CD14-positive monocyte (primary cell): Measurements from ENCODE around the gene MYL6B. TPM values are rescaled to one million over a fixed set of nuclear protein-coding genes. Genes with fewer than 3 reads are reported as not detected.
A peak's percentile ranks its signal among the peaks of the same experiment; 100 is the strongest.

Experiments used
- DNase-seq, 3 donors: peaks; one replicate each; pipeline ENCODE4 v3.0.0-alpha.2; 2011 to 2022
- H2AFZ ChIP-seq: 2 replicates; pipeline ENCODE4 v1.6.0; 2012; ENCODE audit warnings: mild to moderate bottlenecking, low read depth, low read length, inconsistent platforms; ENCODE audit not compliant: insufficient read depth, poor library complexity, severe bottlenecking
- H3K27ac ChIP-seq, 2 donors: 1 replicate in 1 of 2; 2 replicates in 1 of 2; pipeline ENCODE4 v1.5.1; 2012 to 2013; ENCODE audit warnings: low read length in 2 of 2, control low read depth in 1 of 2, inconsistent platforms in 1 of 2, low read depth in 1 of 2, mild to moderate bottlenecking in 1 of 2
- H3K27me3 ChIP-seq, 2 donors: one replicate each; pipeline versions ENCODE4 v1.6.0 to v1.6.1; 2011 to 2013; ENCODE audit warnings: low read length in 2 of 2; ENCODE audit not compliant: control insufficient read depth in 2 of 2, insufficient read depth in 2 of 2
- H3K36me3 ChIP-seq, 2 donors: replicated peaks in 1 of 2; 1 replicate in 1 of 2; 2 replicates in 1 of 2; pipeline versions ENCODE4 v1.5.1 to v1.6.1; 2012 to 2013; ENCODE audit warnings: low read length in 2 of 2, control low read depth in 1 of 2, inconsistent platforms in 1 of 2, mild to moderate bottlenecking in 1 of 2; ENCODE audit not compliant: insufficient read depth in 2 of 2, control insufficient read depth in 1 of 2
- H3K4me1 ChIP-seq, 2 donors: 1 replicate in 1 of 2; 2 replicates in 1 of 2; pipeline versions ENCODE4 v1.5.1 to v1.6.1; 2012 to 2013; ENCODE audit warnings: low read length in 2 of 2, control low read depth in 1 of 2, inconsistent platforms in 1 of 2, mild to moderate bottlenecking in 1 of 2, moderate library complexity in 1 of 2; ENCODE audit not compliant: insufficient read depth in 2 of 2, control insufficient read depth in 1 of 2
- H3K4me2 ChIP-seq: replicated peaks from 2 replicates; pipeline ENCODE3; 2012; ENCODE audit warnings: low read length, moderate library complexity, mild to moderate bottlenecking; ENCODE audit not compliant: poor library complexity, severe bottlenecking; ENCODE audit errors: extremely low read depth
- H3K4me3 ChIP-seq, 3 experiments: fragments of 200-600 bp in 1 of 3; sonication (generic) in 1 of 3; replicated peaks in 1 of 3; 1 replicate in 2 of 3; 2 replicates in 1 of 3; pipeline ENCODE4 v1.5.1; 2011 to 2013; ENCODE audit warnings: low read length in 3 of 3, mild to moderate bottlenecking in 3 of 3, control low read depth in 2 of 3, low read depth in 2 of 3, inconsistent platforms in 1 of 3, moderate library complexity in 1 of 3
- H3K79me2 ChIP-seq: 2 replicates; pipeline ENCODE4 v1.6.0; 2012; ENCODE audit warnings: mild to moderate bottlenecking, control low read depth, inconsistent platforms, low read length, moderate library complexity; ENCODE audit not compliant: insufficient read depth
- H3K9ac ChIP-seq: 2 replicates; pipeline ENCODE4 v1.6.0; 2017; ENCODE audit warnings: low read length, mild to moderate bottlenecking; ENCODE audit not compliant: insufficient read depth, poor library complexity, severe bottlenecking
- H3K9me3 ChIP-seq, 2 donors: replicated peaks in 1 of 2; 1 replicate in 1 of 2; 2 replicates in 1 of 2; pipeline versions ENCODE4 v1.5.1 to v1.6.1; 2012 to 2013; ENCODE audit warnings: low read length in 2 of 2, control low read depth in 1 of 2; ENCODE audit not compliant: control insufficient read depth in 1 of 2, insufficient read depth in 1 of 2
- H4K20me1 ChIP-seq: 2 replicates; pipeline ENCODE4 v1.6.0; 2012; ENCODE audit warnings: mild to moderate bottlenecking, low read length, control low read depth, moderate library complexity; ENCODE audit not compliant: insufficient read depth
- H3K27ac Mint-ChIP-seq, 7 donors: one replicate each; pipeline ENCODE4 v1.8.0; 2020; ENCODE audit warnings: mild to moderate bottlenecking in 7 of 7, mixed read lengths in 7 of 7, moderate library complexity in 6 of 7, inconsistent platforms in 2 of 7
- H3K27me3 Mint-ChIP-seq, 3 donors: one replicate each; pipeline ENCODE4 v1.8.0; 2021 to 2022; ENCODE audit warnings: low read depth in 3 of 3, mild to moderate bottlenecking in 3 of 3, mixed read lengths in 3 of 3, moderate library complexity in 3 of 3, inconsistent platforms in 1 of 3
- H3K36me3 Mint-ChIP-seq, 2 donors: one replicate each; pipeline ENCODE4 v1.8.0; 2020; ENCODE audit warnings: mixed read lengths in 2 of 2, inconsistent platforms in 1 of 2, mild to moderate bottlenecking in 1 of 2
- H3K4me1 Mint-ChIP-seq: one replicate; pipeline ENCODE4 v1.8.0; 2020; ENCODE audit warnings: mild to moderate bottlenecking, mixed read lengths
- H3K4me3 Mint-ChIP-seq, 2 donors: one replicate each; pipeline ENCODE4 v1.8.0; 2020; ENCODE audit warnings: mild to moderate bottlenecking in 2 of 2, mixed read lengths in 2 of 2, moderate library complexity in 1 of 2
- H3K9me3 Mint-ChIP-seq, 7 donors: one replicate each; pipeline ENCODE4 v1.8.0; 2020 to 2022; ENCODE audit warnings: mixed read lengths in 7 of 7, mild to moderate bottlenecking in 6 of 7, moderate library complexity in 6 of 7, inconsistent platforms in 2 of 7
- intact Hi-C, 2 donors: fragments of 100-400 bp; cut with micrococcal nuclease; formaldehyde crosslinking; loops; one replicate each; pipeline versions ENCODE4 v1.15.0 to v1.15.1; 2023
- polyA plus RNA-seq, 3 donors: library from polyadenylated mRNA; depleted of rRNA in 1 of 3; unstranded in 2 of 3; stranded (reverse) in 1 of 3; fragments of 300-500 nt in 2 of 3; fragments of >200 nt in 1 of 3; fragmentation: Illumina TruSeq in 2 of 3; gene quantifications; 1 replicate in 2 of 3; 2 replicates in 1 of 3; pipeline ENCODE4 v1.2.3, GENCODE V29; 2012 to 2021
- TF ChIP-seq, protein P1 (sequence below): fragments of 200-600 bp; IDR thresholded peaks from one replicate; pipeline ENCODE4 v1.8.0; 2022; ENCODE audit warnings: antibody characterized with exemption, mild to moderate bottlenecking

The MYL6B gene
- polyA plus RNA-seq, 3 donors, result 2.7 to 4.3 (median 4.1) TPM

DNA sequence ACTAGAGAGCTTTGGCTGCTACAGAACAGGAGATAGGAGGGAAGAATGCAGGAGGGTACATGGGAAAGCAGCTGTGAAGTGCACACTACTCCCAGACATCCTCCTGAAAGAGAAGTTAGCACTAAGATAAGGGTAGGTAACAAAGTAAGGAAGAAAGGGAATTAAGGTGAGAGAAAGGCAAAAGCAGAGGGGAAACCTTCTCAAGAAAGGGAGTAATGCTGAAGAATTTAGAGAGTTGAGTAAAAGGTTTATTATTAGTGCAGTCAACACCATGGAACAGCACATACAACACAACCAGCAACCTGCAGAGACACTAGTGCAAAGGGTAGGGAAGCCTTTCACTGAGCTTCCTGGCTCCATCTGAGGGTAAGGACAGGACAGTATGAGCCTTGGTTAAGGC lies 51.9 kb downstream of the MYL6B start:
- intact Hi-C loops, result no loop called here
- Histone ChIP-seq H3K9me3 (no peaks in the 10 kb centered on the region), H3K27ac (no peak overlapping the region), H3K4me1 (no peaks in the 10 kb centered on the region), H2AFZ (no peak overlapping the region), H3K9ac (no peak overlapping the region), H3K4me2 (no peak overlapping the region), H3K36me3 (peaks cover 44 to 55% of the 10 kb centered on the region in 2 donors), H3K79me2 (no peaks in the 10 kb centered on the region), H4K20me1 (peaks cover 16% of the 10 kb centered on the region), H3K27me3 (no peaks in the 10 kb centered on the region), H3K4me3 (no peak overlapping the region)
- Mint-ChIP-seq H3K4me1 (peaks cover 2% of the 10 kb centered on the region), H3K27ac (peak overlapping the region in 3 of 7 donors; percentile 40 to 75 (median 71)), H3K27me3 (no peaks in the 10 kb centered on the region), H3K36me3 (peaks cover 42 to 53% of the 10 kb centered on the region in 2 donors), H3K4me3 (no peak overlapping the region), H3K9me3 (no peaks in the 10 kb centered on the region)
- DNase-seq, result no peak
- TF ChIP-seq, protein P1, sequence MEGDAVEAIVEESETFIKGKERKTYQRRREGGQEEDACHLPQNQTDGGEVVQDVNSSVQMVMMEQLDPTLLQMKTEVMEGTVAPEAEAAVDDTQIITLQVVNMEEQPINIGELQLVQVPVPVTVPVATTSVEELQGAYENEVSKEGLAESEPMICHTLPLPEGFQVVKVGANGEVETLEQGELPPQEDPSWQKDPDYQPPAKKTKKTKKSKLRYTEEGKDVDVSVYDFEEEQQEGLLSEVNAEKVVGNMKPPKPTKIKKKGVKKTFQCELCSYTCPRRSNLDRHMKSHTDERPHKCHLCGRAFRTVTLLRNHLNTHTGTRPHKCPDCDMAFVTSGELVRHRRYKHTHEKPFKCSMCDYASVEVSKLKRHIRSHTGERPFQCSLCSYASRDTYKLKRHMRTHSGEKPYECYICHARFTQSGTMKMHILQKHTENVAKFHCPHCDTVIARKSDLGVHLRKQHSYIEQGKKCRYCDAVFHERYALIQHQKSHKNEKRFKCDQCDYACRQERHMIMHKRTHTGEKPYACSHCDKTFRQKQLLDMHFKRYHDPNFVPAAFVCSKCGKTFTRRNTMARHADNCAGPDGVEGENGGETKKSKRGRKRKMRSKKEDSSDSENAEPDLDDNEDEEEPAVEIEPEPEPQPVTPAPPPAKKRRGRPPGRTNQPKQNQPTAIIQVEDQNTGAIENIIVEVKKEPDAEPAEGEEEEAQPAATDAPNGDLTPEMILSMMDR, result no peak

DNA sequence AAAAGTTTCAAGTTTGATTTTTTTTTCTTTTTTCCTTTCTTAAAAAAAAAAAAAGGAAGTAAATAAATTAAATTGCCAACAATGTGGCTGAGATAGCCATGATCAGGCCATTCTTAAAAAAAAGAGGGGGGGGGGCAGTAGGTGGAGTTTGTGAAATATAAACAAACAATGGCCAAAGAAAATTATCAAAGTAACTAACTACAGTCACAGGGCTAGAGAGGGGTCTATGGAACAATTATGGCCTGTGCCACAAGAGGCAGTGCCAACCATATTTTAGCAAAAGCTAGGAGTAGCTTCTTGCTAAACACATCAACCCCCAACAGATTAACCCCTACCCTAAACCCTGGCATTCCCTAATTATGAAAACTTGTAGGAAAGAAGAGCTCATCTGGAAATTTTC lies 53.1 kb downstream of the MYL6B start:
- Histone ChIP-seq H3K79me2 (peaks cover 3% of the 10 kb centered on the region), H4K20me1 (peaks cover 20% of the 10 kb centered on the region), H3K9ac (no peak overlapping the region), H2AFZ (no peak overlapping the region), H3K27me3 (no peaks in the 10 kb centered on the region), H3K36me3 (peaks cover 52 to 66% of the 10 kb centered on the region in 2 donors), H3K4me2 (no peak overlapping the region), H3K27ac (peak overlapping the region in 1 of 2 donors; percentile 7), H3K9me3 (no peaks in the 10 kb centered on the region), H3K4me3 (no peak overlapping the region), H3K4me1 (no peaks in the 10 kb centered on the region)
- no peak for DNase-seq
- H3K27ac Mint-ChIP-seq, result peak overlapping the region in 2 of 7 donors; percentile 22 to 26
- peaks cover 2% of the 10 kb centered on the region for H3K4me1 Mint-ChIP-seq
- no peak overlapping the region for H3K4me3 Mint-ChIP-seq
- peaks cover 51 to 64% of the 10 kb centered on the region in 2 donors for H3K36me3 Mint-ChIP-seq
- H3K27me3 Mint-ChIP-seq, result no peaks in the 10 kb centered on the region
- intact Hi-C loops, result loop anchor here in 1 of 2 donors (5.0 kb wide), 1 partner anchor 52 kb away; the partner anchor contains the start of gene ANKRD52
- H3K9me3 Mint-ChIP-seq, result no peaks in the 10 kb centered on the region
- TF ChIP-seq, protein P1, result no peak
